CD1c-positive myeloid dendritic cell (primary cell): ENCODE data around the gene ATP11C.

Experiments
- DNase-seq: peaks from one replicate; pipeline ENCODE4 v3.0.0-alpha.2; 2016; ENCODE audit errors: extremely low spot score

Gene ATP11C

DNA sequence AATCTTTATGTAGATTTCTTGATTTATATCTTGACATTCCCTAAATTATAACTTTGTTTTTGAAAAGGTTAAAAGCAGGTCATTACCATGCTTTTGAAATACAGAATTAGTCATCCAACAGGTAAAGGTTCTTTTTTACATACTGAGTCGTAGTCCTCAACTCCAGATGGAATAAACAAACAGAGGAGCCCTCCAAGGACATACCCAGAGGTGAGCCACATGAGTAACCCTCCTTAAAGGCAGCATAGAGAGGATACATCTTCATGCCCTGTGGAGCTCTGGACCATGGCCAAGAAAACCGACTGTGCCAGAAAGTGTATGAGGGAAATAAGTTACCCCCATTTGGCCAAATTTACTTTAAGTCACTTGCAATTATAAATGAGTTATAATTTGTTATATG, 129.6 kb downstream of the ATP11C start:
- DNase-seq: no peak

DNA sequence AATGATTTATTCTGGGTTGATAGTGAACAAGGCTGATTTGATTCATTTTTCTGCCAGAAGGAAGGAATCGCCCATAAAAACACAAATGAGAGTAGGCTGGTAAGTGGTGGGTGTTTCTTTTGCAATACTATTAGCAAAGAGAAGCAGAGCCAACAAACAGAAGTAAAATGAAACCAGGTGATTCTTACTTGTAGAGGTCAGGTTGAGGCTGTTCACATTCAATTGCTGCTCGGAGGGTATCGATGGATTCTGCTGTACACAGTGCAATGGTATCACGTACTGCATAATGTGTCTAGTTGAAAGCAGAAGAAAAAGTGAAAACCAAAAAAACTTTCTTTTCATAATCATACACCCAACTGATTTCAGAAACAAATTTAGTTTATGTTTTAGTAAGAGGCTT, 130.8 kb downstream of the ATP11C start:
- DNase-seq: no peak

DNA sequence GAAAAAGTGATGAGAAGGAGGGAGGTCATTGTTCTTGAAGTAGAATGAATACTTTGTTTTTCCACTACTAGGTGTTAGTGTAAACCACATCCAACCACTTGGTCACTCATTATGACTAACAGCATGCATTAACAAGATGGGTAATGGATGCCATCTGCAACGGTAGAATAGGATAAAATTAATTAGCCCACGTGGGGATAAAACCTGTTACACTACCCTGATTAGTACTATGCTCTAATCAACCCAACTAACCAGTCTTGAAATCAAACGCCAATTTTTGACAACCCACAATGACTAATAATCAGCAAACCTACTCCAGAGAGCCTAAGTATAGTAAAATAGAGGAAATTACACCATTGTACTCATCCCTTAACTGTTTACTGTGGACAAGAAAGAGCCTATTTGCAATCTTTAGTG, 131.4 kb downstream of the ATP11C start:
- DNase-seq: no peak

DNA sequence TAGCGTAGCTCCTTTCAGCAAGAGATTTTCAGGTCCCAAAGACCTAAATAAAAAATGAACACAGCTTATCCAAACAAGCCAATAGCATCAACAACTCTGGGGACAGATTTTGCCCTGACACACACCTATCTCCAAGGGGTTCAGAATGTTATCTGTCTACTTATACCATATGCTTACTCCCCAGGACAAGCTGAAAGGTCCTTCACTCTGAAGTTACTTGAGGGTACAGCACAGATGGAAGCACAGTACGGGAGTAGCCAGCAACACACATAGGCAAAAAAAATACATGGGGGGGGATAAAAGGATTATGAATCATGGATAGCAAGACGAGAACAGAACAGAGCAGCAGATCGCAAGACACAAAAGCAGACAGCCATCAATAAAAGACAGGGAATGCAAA, 134.2 kb downstream of the ATP11C start:
- no peak for DNase-seq

DNA sequence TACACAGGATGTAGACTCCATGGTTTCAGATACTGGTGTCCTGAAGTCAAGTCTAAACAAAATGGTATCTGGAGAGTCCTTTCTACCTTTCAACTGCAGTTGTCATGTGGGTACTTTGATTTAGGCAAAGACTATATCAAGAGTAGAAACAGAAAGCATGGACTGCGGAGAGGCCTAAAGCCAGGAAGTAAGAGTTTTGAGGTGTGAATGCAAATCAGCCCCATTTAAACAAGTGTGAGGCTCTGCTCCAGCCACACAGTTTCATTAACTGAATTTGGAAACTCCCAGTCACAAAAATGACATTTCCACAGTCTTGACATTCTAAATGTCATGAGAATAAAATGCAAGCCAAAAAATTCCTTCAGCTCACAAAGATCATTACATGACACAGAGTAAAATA, 137.7 kb downstream of the ATP11C start:
- no peak for DNase-seq

DNA sequence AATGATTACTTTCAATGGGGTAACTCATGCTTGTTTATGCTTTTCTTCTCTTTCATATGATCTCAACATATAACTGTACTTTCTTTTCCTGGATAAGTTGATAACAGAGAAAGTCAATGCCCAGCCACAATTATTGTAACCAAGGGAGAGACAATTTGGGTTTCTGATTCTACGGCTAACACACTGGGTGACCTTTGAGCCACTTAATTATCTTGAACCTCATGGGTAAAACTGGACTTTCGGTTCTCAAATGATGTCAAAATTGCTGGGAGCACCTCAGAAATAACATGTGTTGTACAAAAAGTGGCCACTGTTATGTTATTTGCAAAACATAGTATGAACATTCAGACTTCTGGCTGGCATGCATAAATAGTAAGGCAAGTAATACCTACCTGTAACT, 145.3 kb downstream of the ATP11C start:
- DNase-seq: no peak

DNA sequence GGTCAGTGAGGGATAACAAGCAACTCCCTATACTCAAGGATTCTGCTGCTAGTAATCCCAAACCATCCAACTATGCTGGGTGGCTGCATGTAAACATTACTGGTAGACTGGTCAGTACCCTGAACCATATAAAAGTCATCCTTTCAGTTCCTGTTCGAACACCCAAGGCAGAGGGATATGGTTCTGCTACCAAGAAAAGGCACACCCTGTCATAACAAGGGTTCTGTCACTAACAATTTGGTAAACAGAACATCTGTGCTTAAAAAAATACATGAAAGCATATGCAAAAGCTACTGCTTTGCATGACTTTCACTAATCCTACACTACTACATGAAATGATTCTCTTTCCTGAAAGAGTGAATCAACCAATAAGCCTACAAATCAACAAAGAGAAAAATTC, 148.0 kb downstream of the ATP11C start:
- no peak for DNase-seq

DNA sequence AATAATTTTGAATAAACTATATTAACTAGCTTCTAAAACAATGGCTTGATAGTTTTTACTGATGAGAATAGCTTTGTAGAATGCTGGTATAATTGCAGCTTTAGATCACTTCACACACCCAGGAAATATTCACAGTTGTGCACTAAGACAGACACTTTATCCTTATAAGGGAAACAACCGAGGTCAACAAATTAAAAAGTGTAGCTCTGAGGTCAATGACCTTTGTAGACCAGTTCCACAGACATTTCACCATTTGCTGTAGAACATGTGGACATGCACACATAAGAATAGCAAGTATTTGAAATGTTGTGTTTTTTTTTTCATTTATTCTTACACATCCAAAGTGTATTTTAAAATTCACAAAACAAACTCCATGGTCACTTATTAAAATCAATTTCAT, 148.9 kb downstream of the ATP11C start:
- DNase-seq: no peak

DNA sequence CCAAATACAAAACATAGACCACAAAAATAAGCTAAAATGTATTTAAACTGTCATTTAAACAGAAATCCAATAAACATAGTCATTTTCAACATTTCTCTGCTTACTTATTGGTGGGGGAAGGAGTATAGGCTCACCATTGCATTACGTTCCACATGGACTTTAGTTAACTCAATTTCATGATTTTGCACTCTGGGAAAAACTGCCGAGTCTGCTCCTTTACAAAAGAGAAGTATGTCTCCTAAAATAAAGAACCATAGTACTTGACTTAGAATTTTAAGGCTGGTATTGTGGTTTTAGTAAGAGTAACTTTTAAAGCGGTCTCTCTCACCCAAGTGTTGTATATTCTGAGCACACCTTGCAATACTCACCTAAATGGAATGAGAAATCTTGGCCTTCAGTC, 149.8 kb downstream of the ATP11C start:
- no peak for DNase-seq

DNA sequence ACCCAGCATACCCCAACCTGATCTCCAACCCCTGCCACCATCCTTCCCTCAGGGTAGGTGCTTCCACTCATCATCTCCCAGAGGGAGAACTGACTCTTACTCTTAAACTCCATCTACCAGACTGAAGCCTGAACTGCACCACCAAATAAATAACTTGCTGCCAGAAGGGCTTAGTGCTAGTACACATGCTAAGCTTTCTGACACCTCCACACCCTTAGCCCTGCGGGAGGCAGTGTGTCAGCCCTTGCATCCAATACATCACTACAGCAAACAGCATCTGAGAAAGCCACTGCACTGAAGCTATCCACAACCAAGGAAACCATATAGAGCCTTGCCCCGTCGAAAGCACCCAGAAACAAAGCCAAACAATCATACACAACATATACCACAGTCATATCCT, 156.3 kb downstream of the ATP11C start:
- no peak for DNase-seq

DNA sequence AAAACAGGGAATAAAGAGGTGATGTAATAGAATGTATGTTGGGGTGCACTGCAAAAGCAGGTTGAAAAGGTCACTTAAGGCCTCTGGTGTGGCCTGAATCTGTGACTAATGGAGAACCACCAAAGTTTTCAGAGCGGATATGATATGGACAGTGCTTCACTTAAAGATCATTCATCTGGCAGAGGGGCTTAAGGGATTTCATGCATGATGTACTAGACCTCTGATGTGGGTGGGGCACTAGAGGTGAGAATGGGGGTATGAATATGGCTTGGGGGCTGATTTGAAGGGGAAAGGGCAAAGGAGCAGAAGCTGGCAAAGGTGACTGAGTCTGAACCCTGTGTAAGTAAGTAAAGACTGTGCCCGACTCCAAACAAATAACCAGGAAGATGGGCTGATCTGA, 162.5 kb downstream of the ATP11C start:
- DNase-seq: no peak

DNA sequence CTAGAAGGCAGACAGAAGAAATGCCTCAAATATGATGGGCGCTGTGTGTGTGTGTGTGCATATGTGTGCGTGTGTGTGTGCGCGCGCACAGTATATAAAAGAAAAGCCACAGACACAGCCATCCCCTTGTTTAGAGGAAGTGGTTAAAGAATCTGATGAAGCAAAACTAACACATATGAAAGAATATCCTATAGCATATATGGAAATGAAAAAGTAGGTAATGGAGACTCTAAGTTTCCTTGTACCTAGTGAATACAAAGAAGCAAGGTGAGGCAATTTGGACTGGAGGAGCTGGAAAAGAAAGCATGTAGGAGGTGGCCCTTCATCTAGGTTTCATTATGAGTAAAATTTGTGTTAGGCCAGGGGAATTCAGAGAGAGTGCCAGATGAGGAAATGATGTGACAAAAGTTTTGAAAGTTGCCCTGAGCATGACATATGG, 166.3 kb downstream of the ATP11C start:
- peak; percentile 6 for DNase-seq

DNA sequence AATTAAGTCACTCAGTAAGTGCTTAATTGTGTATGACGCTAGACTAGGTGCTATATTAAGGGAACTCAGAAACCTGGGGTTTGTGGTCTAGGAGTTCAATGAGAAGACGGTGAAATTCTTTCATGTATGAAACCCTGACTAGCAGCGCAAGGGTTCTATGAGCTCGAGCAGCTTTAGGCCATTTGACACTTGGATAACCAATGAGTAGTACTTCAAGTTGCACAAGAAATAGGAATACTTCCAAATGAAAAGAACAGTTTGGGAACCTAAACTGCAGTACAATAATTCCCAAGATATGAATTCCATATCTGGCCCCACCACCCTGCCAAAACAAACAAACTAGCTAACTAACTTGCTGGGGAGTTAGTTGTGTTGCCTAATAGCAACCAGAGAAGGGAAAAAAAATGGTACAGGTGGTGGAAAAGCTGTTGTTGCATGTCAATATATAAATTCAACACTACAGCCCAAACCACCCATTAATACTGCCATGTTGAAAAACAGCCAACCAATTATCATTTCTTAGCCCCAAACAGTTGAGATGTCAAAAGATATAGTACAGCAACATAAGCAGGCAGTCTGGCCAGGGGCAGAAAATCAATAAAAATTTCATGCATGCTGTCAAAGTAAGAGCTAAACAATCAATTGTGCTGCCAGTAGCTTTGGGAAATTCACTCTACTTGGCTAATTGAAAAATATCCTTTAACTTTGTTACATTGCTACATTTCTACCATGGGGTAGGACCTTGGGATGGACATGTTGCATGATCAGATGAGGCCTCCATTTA, 170.3 kb downstream of the ATP11C start:
- DNase-seq: no peak

DNA sequence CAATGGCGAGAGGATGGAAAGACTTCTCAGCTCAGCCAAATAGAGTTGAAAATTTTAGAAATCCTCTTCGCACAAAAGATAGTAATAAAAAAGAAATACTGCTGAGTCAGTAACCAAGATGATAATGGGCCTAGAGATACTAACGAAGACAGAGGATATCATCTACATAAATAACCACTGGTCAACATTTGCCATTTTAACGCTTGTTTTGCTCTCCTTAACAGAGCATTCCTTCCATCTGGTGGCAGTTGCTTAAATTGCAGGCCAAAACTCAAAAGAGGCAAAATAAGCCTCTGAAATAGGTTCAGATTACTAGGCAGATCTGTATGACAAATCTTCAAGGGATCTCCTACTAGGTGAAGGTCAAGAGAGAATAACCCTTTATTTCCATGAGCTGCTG, 173.2 kb downstream of the ATP11C start:
- no peak for DNase-seq

DNA sequence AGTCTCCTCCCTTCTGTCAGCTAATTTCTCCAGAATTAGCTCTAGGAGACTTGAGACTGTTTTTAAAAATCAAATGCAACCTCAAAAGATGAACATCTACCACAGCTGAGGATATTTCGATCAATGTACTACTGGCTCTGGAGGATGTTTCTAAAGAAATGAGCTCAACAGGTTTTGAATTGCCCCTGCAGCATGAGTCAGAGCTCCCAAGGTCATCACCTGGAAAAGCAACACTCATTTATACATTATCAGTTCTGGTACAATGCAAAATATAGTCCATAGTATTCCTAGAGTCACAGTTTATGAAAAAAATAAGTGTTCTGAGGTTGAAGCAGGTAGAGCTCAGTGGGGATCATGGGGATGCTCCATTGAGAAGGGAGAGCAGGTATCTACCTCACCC, 174.0 kb downstream of the ATP11C start:
- DNase-seq: no peak

DNA sequence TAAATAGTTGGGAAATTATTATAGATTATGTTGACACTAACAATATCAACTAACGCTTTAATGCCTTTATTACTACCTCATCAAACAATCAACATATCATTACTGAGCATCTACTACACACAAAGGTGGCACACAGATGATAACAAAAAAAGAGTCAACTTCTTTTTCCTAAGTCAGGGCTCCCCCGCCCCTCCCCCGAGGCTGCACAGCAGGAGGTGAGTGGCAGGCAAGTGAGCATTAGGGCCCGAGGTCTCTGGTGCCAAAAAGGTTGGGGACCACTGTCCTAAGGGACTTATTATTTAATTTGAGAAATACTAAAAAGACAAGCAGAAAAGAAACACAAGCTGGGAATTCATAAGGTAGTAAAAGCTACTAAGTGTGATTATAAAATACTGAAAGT, 174.6 kb downstream of the ATP11C start:
- DNase-seq: no peak

DNA sequence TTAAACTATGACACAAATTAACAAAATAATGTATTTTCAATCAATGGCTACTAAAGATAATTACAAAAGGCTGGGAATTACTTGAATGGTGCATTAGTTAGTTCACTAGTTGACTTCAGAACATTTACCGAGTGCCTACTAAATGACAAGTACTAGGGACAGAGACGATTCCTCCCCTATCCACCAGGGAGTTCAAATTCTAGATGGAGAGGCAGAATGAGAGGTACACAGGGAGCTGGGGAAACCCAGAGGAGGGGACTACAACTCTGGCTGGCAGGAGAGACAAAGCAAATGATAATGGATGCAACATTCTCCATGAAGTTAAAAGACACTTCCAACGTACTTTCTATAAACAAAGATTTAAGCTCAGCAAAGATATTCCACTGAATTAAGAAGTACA, 181.8 kb downstream of the ATP11C start:
- DNase-seq: no peak

DNA sequence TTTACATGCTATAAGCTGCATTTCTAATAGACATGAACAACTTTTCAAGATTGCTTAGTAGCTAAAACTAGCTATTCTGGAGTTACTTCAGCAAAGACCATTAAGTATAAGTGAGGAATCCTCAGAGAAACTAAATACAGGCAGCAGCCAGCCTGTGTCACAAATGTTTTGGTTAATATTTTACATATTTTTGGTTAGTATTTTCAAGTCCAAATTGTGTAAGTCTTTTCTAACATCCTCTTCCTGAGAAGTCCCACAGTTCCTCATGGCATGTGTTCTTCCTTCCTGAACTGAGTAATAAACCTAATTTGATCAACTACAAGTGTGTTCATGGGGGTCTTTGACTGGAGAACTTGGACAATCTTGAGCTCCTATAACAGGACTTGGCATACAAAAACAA, 182.5 kb downstream of the ATP11C start:
- no peak for DNase-seq

DNA sequence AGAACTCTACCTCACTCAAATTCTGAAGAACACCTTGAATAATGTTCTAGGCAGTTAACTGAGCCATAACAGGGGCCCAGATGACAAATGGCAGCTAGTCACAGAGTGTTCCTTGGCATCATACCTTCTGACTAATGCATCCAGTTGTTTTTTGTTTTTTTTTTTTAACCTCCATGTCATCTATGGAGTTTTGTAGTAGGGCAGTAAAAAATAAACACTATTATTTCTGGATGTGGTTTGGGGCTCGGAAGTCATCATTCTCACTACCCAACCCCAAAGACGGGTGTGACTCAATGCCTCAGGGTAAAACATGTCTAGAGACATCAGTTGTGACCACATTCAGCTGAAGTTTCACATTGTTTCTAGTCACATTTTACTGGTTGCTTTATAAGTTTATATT, 193.7 kb downstream of the ATP11C start:
- DNase-seq: no peak

DNA sequence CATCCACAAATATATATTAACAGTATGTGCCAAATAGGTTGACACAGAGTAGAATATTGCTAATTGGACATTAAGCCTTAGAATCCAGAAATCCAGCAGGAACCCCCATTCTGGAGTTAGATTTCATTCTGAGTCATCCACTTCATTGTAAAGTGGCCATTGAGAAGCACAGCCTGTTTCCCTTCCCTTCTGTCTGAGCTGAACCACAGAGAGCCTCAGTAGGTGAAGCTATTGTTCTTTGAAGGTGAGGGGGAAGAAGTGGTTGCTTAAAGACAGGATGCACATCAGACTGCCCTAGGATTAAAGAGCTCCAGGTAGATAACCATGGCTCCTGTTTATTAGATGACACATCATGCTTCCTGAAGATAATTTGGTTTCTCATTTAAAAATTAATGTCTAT, 194.3 kb downstream of the ATP11C start:
- DNase-seq: no peak

DNA sequence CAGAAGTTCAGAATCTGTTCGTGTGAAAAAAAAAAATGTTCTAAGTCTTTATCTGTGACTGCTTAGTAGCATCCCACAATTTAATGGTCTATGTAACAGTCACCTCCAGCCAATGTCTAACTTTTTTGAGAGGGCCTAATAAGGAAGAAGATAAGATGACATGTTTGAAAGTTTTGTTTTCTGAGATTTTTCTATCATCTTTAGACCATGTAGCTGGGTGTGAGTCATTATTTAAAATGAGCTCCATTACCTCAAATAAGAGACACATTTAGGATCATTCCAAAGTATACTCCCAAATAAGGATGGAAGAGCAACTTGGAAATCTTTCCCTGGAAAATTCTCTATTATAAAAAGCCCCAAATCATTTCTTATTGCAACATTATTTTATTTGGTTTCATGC, 196.7 kb downstream of the ATP11C start:
- DNase-seq: no peak

DNA sequence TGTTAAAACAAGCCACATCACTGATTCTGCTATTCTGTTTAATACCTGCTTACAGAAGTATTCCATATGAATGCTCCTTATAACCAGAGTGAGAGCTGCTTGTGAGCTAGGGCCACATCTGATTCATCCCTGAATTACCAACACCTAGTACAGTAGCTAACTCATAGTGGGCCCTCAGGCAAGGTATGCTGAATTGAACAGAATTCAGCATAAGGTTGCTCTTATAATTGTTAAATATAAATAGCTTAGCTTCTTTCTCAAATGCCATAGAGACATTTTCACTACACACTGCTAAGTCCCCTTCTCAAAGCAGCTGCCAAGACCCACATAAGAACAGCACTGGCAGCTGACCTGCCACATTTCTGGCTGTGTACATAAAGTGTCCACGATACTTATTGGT, 197.9 kb downstream of the ATP11C start:
- no peak for DNase-seq

DNA sequence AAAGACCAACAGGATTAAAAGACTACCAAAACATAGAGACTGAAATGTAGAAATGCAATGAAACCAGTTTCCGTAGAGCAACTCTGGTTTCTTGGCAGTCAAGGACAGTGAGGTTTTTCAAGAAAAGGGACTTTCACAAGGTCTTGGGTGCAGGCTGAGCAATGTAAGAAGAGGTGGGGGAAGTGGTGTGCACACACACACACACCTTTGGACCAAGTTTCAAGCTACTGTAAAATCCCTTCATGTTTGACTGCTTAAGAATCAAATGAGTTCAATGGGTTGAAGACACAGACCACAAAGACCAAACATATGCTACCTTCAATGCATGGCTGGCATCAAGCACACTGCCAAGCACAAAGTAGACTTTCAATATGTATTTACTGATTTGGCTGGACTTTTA, 207.1 kb downstream of the ATP11C start:
- no peak for DNase-seq

DNA sequence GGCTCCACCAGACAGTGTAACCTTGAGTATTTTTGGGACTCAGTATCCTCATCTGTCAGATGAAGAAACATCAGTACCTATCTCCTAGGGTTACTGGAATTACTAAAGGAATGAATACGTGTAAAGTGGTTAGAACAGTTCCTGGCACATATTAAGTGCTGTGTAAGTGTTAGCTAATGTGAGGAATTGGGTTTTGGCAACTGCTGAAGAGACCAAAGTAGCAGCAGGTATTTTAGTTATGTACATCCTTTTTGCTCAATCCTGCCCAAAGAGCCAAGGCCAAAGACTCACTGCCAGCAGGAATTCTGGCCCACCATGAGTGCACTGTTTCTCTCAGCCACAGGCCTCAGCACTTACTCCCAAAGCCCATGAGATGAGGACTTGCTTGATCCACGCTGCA, 208.2 kb downstream of the ATP11C start:
- DNase-seq: no peak
